ENCODE measurements around the gene PLEKHA8.

The PLEKHA8 gene

DNA sequence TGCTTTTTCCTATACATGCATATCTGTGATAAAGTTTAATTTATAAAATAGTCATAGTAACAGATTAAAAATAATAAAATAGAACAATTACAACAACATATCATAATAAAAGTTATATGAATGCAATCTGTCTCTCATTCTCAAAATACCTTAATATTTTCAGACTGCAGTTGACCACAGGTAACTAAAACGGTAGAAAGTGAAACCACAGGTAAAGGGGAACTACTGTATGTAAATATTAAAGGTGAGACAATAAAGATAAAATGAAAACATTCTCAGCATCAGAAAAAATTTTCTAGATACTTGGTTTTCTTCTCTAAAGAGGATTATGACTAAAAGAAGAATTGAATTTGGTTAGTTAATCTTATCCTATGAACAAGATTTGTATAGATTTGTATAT lies 7.7 kb upstream of the PLEKHA8 start:
- Histone ChIP-seq H3K4me3 (no peak overlapping the region), H3K27ac (no peak overlapping the region), H3K36me3 (peaks cover 34% of the 10 kb centered on the region), H3K4me2 (no peak overlapping the region), H4K20me1 (no peaks in the 10 kb centered on the region), H3K9ac (no peak overlapping the region), H3K27me3 (no peaks in the 10 kb centered on the region), H3K9me3 (no peaks in the 10 kb centered on the region), H3K4me1 (peaks cover 23% of the 10 kb centered on the region)
- TF ChIP-seq Cebpa-rat (IDR thresholded peaks at IDR 0.05) = no peak

DNA sequence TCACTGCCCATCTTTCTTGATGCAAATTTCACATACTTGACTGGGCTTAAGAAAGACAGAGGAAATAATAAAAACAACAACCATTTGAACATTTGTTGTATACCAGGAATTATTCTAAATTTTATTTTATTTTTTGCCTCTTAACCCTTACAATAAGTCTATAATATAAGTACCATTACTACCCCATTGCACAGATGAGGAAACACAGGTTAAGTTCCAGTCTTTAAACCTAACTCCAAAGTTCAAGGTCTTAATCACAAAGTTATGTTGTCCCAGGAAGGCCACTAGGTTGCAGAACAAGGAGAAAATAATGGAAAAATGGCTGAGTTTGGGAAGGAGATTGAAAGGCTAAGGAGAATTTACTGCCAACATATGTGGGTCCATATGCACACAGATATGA lies 5.2 kb upstream of the PLEKHA8 start:
- H3K4me1 ChIP-seq = peaks cover 33% of the 10 kb centered on the region
- H3K4me3 ChIP-seq = no peak overlapping the region
- no peak overlapping the region for H3K9ac ChIP-seq
- no peaks in the 10 kb centered on the region for H3K27me3 ChIP-seq
- H3K36me3 ChIP-seq = peaks cover 11% of the 10 kb centered on the region
- H3K4me2 ChIP-seq = peak overlapping the region; percentile 17; the same call in 1 of the 2 replicates
- no peaks in the 10 kb centered on the region for H3K9me3 ChIP-seq
- H3K27ac ChIP-seq = no peak overlapping the region
- no peak for TF ChIP-seq Cebpa-rat (IDR thresholded peaks at IDR 0.05)
- no peaks in the 10 kb centered on the region for H4K20me1 ChIP-seq

DNA sequence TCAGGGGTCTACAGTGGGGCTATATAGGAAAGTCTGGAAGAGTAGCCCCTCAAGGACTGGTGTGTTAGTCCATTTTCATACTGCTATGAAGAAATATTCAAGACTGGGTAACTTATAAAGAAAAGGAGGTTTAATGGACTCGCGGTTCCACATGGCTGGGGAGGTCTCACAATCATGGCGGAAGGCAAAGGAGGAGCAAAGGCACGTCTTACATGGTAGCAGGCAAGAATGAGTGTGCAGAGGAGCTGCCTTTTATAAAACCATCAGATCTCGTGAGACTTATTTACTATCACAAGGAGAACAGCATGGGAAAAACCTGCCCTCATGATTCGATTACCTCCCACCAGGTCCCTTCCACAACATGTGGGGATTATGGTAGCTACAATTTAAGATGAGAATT lies 4.7 kb upstream of the PLEKHA8 start:
- peak overlapping the region; percentile 17; the same call in 1 of the 2 replicates for H3K4me2 ChIP-seq
- H3K4me3 ChIP-seq = no peak overlapping the region
- H3K9ac ChIP-seq = no peak overlapping the region

DNA sequence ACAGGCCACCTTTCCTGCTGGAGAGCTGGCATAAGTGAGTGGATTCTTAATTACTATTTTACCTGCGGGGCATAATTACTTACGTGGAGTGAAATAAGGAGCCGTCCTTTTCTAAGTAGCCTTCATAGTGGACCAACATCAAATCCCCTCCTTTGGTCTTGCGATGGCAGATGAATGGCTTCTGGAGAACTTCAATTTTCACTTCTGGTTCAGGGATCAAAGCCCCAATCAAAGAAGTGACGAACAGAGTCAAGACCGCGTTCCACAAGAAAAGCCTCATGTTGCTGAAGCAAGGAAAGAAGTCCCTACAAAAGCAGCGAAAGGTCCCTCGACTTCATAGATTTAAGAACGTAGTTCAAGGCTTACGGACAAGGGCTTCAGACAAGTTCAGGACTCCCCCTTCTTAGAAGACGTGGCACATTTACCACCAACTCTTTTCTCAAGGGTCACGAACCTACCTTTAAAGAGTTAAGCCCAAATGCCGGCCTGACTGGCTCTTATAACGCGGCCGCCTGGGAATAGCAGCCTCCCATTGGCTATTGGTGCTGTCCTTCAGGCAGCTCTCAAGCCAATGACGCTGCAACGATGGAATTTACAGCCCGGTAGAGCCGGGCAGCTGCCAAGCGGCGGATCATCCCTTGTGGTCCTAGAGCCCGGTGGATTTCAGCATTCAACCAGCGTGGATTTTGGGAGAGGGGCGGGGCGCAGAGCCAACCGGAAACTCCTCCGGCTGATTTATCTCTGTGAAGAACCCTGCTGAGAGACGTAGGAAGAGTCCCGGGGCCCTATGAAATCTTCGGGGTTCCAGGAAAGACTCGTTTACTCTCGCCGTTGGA lies 1.8 kb upstream of the PLEKHA8 start, which contains the start of gene FKBP14:
FKBP14 (minus strand) TSS at position 474 of the 836 bp plus-strand sequence; CDS start at position 280, 194 bp downstream.
- H4K20me1 ChIP-seq = peaks cover 24% of the 10 kb centered on the region
- H3K4me1 ChIP-seq = peaks cover 56% of the 10 kb centered on the region
- H3K27me3 ChIP-seq = no peaks in the 10 kb centered on the region
- H3K4me3 ChIP-seq = peak within 1 kb of the TSS; percentile 92
- peak within 1 kb of the TSS; percentile 86 for H3K9ac ChIP-seq
- peaks cover 3% of the 10 kb centered on the region; the same call in 1 of the 2 replicates for H3K36me3 ChIP-seq
- TF ChIP-seq Cebpa-rat (IDR thresholded peaks at IDR 0.05) = no peak
- peak within 1 kb of the TSS; percentile 88 for H3K4me2 ChIP-seq
- no peaks in the 10 kb centered on the region for H3K9me3 ChIP-seq
- peak within 1 kb of the TSS; percentile 66 for H3K27ac ChIP-seq

More for the DNA sequence above, 4.7 kb upstream of the PLEKHA8 start:
- no peaks in the 10 kb centered on the region for H4K20me1 ChIP-seq
- H3K4me1 ChIP-seq = peaks cover 33% of the 10 kb centered on the region
- TF ChIP-seq Cebpa-rat (IDR thresholded peaks at IDR 0.05) = no peak
- no peaks in the 10 kb centered on the region for H3K9me3 ChIP-seq
- H3K27me3 ChIP-seq = no peaks in the 10 kb centered on the region
- H3K36me3 ChIP-seq = peaks cover 6% of the 10 kb centered on the region
- H3K27ac ChIP-seq = no peak overlapping the region

DNA sequence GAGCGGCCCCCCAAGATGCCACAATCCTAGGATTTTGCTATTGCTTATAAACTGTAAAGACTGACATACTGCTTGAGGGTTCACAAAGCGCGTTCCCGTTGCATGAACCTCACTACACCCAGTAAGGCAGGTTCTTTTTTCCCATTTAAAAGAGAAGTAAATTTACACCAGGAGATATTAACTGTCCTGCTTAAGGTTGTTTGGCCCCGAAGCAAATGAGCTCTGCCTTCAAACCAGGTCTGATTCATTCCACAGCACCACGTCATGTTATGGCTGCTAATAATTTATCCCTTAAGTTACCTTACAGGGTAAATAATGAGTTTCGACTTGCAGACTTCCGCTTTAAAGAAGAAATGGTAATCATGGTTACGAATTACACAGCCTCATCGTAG lies 1.2 kb upstream of the PLEKHA8 start:
- H3K9ac ChIP-seq = peak overlapping the region; percentile 69
- peak overlapping the region; percentile 92 for H3K4me3 ChIP-seq
- peak overlapping the region; percentile 88 for H3K4me2 ChIP-seq
- H3K27ac ChIP-seq = no peak overlapping the region
- H3K36me3 ChIP-seq = no peaks in the 10 kb centered on the region
- peaks cover 30% of the 10 kb centered on the region for H4K20me1 ChIP-seq
- no peaks in the 10 kb centered on the region for H3K27me3 ChIP-seq
- no peaks in the 10 kb centered on the region for H3K9me3 ChIP-seq
- H3K4me1 ChIP-seq = peaks cover 59% of the 10 kb centered on the region
- TF ChIP-seq Cebpa-rat (IDR thresholded peaks at IDR 0.05) = no peak

DNA sequence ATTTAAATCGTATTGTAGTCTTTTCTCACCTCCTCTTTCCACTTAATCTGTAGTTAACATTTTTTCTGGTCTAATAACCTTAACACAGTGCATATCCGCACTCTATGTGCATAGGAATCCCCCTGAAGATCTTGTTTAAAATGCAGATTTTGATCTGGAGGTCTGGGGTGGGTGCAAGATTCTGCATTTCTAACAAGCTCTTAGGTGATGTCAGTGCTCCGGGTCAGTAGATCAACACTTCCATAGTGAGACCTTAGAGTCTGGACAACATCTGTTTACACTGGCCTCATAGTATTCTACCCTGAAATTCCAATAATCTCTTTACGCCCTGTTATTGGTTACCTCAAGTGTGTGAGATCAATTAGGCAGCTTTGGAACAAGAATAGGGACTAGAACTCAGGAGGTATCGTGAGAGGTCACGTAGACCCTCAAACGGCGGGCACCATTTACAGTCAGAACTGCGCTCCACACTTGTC lies 434 bp upstream of the PLEKHA8 start:
- H4K20me1 ChIP-seq = peaks cover 37% of the 10 kb centered on the region
- peaks cover 66% of the 10 kb centered on the region for H3K4me1 ChIP-seq
- TF ChIP-seq Cebpa-rat (IDR thresholded peaks at IDR 0.05) = no peak
- no peaks in the 10 kb centered on the region; the same call in 1 of the 2 replicates for H3K36me3 ChIP-seq
- no peaks in the 10 kb centered on the region for H3K9me3 ChIP-seq
- H3K4me2 ChIP-seq = peak overlapping the region; percentile 88
- H3K4me3 ChIP-seq = peak overlapping the region; percentile 92
- H3K9ac ChIP-seq = peak overlapping the region; percentile 86
- H3K27me3 ChIP-seq = no peaks in the 10 kb centered on the region
- H3K27ac ChIP-seq = no peak overlapping the region

DNA sequence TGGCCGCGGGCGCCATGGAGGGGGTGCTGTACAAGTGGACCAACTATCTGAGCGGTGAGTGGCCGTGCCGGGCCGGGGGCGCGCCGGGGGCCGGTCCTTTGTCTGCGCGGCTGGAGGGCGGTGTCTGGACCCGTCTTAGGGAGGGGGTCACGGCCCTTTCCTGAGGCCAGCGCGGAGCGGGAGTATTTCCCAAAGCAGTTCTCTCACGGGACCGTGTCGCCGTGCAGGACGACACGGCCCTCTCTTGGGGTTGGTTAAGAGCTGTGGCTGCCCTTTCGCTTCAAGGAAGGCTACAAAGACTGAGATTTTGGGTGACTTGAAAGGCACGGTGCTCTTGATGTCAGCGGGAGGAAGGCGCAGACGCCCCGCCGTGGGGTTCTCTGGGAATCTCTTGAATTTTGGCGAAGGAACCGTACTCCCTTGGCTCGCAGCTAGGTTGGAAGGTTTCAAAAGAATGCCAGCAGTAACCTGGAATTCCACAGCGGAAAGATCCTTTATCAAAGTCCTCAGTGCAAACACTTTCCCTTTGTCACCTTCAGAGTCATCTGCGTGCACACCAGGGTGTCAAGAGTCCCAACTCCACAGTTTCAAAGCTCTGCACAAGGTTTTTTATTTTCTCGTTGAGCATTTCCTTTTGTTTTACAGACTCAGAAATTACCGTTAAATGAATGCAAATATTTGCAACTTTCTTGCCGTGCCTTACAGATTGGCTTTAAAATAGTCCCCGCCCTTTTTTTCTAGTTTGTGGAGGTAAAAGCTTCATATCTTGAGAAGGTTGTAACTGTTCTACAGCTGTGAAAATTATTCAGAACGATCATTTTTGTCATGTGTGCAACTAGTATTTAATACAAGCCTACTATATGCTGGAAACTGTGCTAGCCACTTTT lies 780 bp downstream of the PLEKHA8 start:
- no peaks in the 10 kb centered on the region for H3K9me3 ChIP-seq
- H3K27ac ChIP-seq = peak overlapping the region; percentile 79
- peaks cover 43% of the 10 kb centered on the region for H4K20me1 ChIP-seq
- peak overlapping the region; percentile 92 for H3K4me3 ChIP-seq
- peak overlapping the region; percentile 86 for H3K9ac ChIP-seq
- peak overlapping the region; percentile 88 for H3K4me2 ChIP-seq
- no peak for TF ChIP-seq Cebpa-rat (IDR thresholded peaks at IDR 0.05)
- peaks cover under 1% of the 10 kb centered on the region for H3K36me3 ChIP-seq
- H3K27me3 ChIP-seq = no peaks in the 10 kb centered on the region
- H3K4me1 ChIP-seq = peaks cover 60% of the 10 kb centered on the region

DNA sequence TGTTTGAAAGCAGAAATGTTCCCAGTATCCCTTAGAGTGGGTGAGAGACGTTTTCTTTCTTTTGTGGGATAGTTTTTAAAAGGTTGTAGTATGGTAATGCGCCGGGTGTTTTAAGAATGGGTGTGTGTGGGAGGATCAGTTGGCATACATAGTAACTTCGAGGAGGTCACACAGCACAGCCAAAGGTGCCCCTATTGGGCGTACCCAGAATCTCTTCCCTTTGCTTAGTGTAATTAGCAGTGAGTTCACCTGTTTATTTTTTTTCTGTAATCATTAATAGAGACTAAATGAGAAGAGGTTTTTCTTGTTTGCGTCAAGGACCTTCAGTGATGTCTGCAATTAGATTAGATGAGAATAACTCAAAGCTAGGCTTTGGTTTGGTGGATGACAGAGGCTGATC lies 1.5 kb downstream of the PLEKHA8 start:
- no peak for TF ChIP-seq Cebpa-rat (IDR thresholded peaks at IDR 0.05)
- H3K27ac ChIP-seq = no peak overlapping the region
- peaks cover 8% of the 10 kb centered on the region for H3K36me3 ChIP-seq
- H3K9me3 ChIP-seq = no peaks in the 10 kb centered on the region
- peaks cover 53% of the 10 kb centered on the region for H3K4me1 ChIP-seq
- H3K27me3 ChIP-seq = no peaks in the 10 kb centered on the region
- H4K20me1 ChIP-seq = peaks cover 43% of the 10 kb centered on the region
- peak overlapping the region; percentile 92 for H3K4me3 ChIP-seq
- peak overlapping the region; percentile 88 for H3K4me2 ChIP-seq
- H3K9ac ChIP-seq = peak overlapping the region; percentile 86

DNA sequence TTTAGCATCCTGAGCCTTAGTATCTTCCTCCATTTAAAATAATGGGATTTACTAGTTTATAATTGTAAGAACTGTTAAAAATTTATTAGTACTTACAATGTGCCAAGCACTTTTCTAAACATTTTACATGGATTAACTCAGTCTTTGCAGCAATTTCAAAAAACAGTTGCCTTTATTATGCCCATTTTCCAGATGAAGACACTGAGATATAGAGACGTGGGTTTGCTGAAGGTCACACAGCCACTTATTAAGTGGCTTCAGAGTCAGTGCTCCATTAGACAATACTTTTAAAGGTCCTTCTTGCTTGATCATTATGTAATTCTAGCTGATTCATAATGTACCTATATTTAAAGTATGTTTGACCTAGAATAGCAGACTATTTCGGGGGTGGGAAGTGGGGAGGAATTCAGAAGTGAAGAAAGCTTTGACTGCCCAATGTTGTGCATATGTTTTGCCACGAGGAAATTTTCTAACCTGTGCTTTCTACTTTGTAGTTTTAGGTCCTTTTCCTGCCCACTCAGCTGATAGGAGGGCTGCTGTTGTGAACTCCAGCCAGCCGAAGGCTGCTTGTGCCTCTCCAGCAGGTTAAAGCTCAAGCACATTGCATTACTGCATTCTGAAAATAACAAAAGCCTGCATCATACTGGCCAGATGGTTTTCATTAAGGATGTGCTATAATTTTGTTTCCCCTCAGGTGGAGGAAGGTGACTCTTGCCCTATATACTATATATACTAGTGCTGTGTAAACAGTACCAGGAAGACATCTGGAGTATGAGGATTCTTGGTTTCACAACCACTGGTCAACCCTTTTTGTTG lies 4.3 kb downstream of the PLEKHA8 start:
- H4K20me1 ChIP-seq = peaks cover 58% of the 10 kb centered on the region
- peaks cover 38% of the 10 kb centered on the region for H3K4me1 ChIP-seq
- H3K9ac ChIP-seq = no peak overlapping the region
- H3K27me3 ChIP-seq = no peaks in the 10 kb centered on the region
- no peaks in the 10 kb centered on the region for H3K9me3 ChIP-seq
- H3K4me3 ChIP-seq = no peak overlapping the region
- no peak for TF ChIP-seq Cebpa-rat (IDR thresholded peaks at IDR 0.05)
- no peak overlapping the region for H3K27ac ChIP-seq
- H3K36me3 ChIP-seq = peaks cover 16% of the 10 kb centered on the region
- H3K4me2 ChIP-seq = peak overlapping the region; percentile 36

Data from BLaER1 (cell line).